Measurements from ENCODE around the gene SYT9.

The SYT9 gene

GRCh38 chr11:7268758-7269157 lies 17.1 kb downstream of the SYT9 start:
- no peak for DNase-seq (ENCODE audit: low spot score)
- TF ChIP-seq CTCF (conservative IDR thresholded peaks at IDR 0.05; ENCODE audit: low read depth): no peak
- POLR2A ChIA-PET (ENCODE audit: low non-redundant PET): no interaction called here
- CTCF ChIA-PET: no interaction called here
- H3K27ac ChIP-seq: no peak overlapping the region

GRCh38 chr11:7270233-7270865 lies 18.6 kb downstream of the SYT9 start:
- no peak for TF ChIP-seq CTCF (conservative IDR thresholded peaks at IDR 0.05; ENCODE audit: low read depth)
- POLR2A ChIA-PET (ENCODE audit: low non-redundant PET): no interaction called here
- DNase-seq (ENCODE audit: low spot score): no peak
- CTCF ChIA-PET: no interaction called here
- no peak overlapping the region for H3K27ac ChIP-seq

- DNase-seq (ENCODE audit: low spot score): no peak
- no peak overlapping the region for H3K27ac ChIP-seq
- POLR2A ChIA-PET (ENCODE audit: low non-redundant PET): no interaction called here
- no peak for TF ChIP-seq CTCF (conservative IDR thresholded peaks at IDR 0.05; ENCODE audit: low read depth)
- CTCF ChIA-PET: no interaction called here
These were observed 20.7 kb downstream of the SYT9 start for GRCh38 chr11:7272373-7272772.

- no peak for DNase-seq (ENCODE audit: low spot score)
- TF ChIP-seq CTCF (conservative IDR thresholded peaks at IDR 0.05; ENCODE audit: low read depth): no peak
- ChIA-PET POLR2A (ENCODE audit: low non-redundant PET) (no interaction called here), CTCF (no interaction called here)
- H3K27ac ChIP-seq: no peak overlapping the region
These were observed 23.4 kb downstream of the SYT9 start for GRCh38 chr11:7275133-7275532.

GRCh38 chr11:7278314-7278917 lies 26.7 kb downstream of the SYT9 start:
- TF ChIP-seq CTCF (conservative IDR thresholded peaks at IDR 0.05; ENCODE audit: low read depth): peak; percentile 53
- no peak overlapping the region for H3K27ac ChIP-seq
- POLR2A ChIA-PET (ENCODE audit: low non-redundant PET): no interaction called here
- DNase-seq (ENCODE audit: low spot score): peak; percentile 33
- CTCF ChIA-PET: interaction anchor here (0.5 to 1.7 kb wide), 4 partner anchors 145 to 193 kb away, joined by 3 to 8 read pairs (median 4); no protein-coding TSS in a partner anchor

- DNase-seq (ENCODE audit: low spot score): no peak
- POLR2A ChIA-PET (ENCODE audit: low non-redundant PET): no interaction called here
- CTCF ChIA-PET: interaction anchor here (0.6 kb wide), 1 partner anchor 292 kb away, joined by 3 read pairs; no protein-coding TSS in a partner anchor
- H3K27ac ChIP-seq: no peak overlapping the region
- no peak for TF ChIP-seq CTCF (conservative IDR thresholded peaks at IDR 0.05; ENCODE audit: low read depth)
These were observed 28.0 kb downstream of the SYT9 start for GRCh38 chr11:7279676-7280075.

All from RWPE1 (cell line).